Kidney (tissue), 14 donors: ENCODE measurements around the gene CDYL. TPM values are rescaled to one million over a fixed set of nuclear protein-coding genes. Genes with fewer than 3 reads are reported as not detected.

Source experiments
- DNase-seq, 5 donors: peaks; one replicate each; pipeline ENCODE4 v3.0.0-alpha.2; 2013 to 2020
- FAIRE-seq: peaks from 2 replicates; lab custom pipeline; 2012; peaks lifted over from hg19 to GRCh38; lab: Jason Lieb, UNC
- H3K27ac ChIP-seq, 2 donors: one replicate each; pipeline ENCODE4 v1.7.0; 2013; ENCODE audit warnings: low read depth in 2 of 2, low read length in 2 of 2, inconsistent platforms in 1 of 2
- H3K27me3 ChIP-seq: one replicate; pipeline ENCODE4 v1.7.1; 2013; ENCODE audit warnings: low read length, inconsistent platforms; ENCODE audit not compliant: control insufficient read depth, insufficient read depth
- H3K36me3 ChIP-seq, 3 donors: one replicate each; pipeline versions ENCODE4 v1.7.0 to v1.7.1; 2013; ENCODE audit warnings: low read length in 3 of 3, control low read depth in 1 of 3, inconsistent platforms in 1 of 3; ENCODE audit not compliant: insufficient read depth in 3 of 3, control insufficient read depth in 2 of 3
- H3K4me1 ChIP-seq, 3 donors: one replicate each; pipeline versions ENCODE4 v1.7.0 to v1.7.1; 2013; ENCODE audit warnings: low read length in 3 of 3, inconsistent platforms in 1 of 3, low read depth in 1 of 3; ENCODE audit not compliant: control insufficient read depth in 2 of 3, insufficient read depth in 2 of 3
- H3K4me3 ChIP-seq, 3 donors: one replicate each; pipeline versions ENCODE4 v1.7.0 to v1.8.1; 2013; ENCODE audit warnings: low read length in 3 of 3, control low read depth in 1 of 3, inconsistent platforms in 1 of 3
- H3K9ac ChIP-seq, 3 donors: one replicate each; pipeline versions ENCODE4 v1.7.0 to v1.7.1; 2013; ENCODE audit warnings: low read length in 3 of 3, control low read depth in 1 of 3, inconsistent platforms in 1 of 3
- H3K9me3 ChIP-seq, 3 donors: one replicate each; pipeline versions ENCODE4 v1.7.0 to v1.7.1; 2013; ENCODE audit warnings: low read length in 3 of 3, control low read depth in 1 of 3, inconsistent platforms in 1 of 3; ENCODE audit not compliant: control insufficient read depth in 2 of 3, insufficient read depth in 1 of 3
- CTCF ChIP-seq: IDR thresholded peaks from 3 replicates; pipeline ENCODE4 v1.5.1; 2012; ENCODE audit warnings: mild to moderate bottlenecking, moderate library complexity, borderline replicate concordance; ENCODE audit not compliant: insufficient read depth; ENCODE audit errors: extremely low read depth
- intact Hi-C: fragments of 100-400 bp; cut with DNase I; formaldehyde crosslinking; loops from one replicate; pipeline ENCODE4 v1.11.1; 2022
- polyA plus RNA-seq: library from polyadenylated mRNA; stranded (reverse); fragments of 350-450 nt; fragmentation: Illumina TruSeq; extraction: RNeasy Lipid Tissue Mini Kit (QIAGEN cat#74804); gene quantifications from one replicate; pipeline ENCODE4 v1.2.3, GENCODE V29; 2014; ENCODE audit warnings: low read depth, low replicate concordance; ENCODE audit not compliant: insufficient read depth
- total RNA-seq: library from RNA; stranded (reverse); fragmentation: NEBNext Ultra II Directional; extraction: Animal tissue kit (Norgen Biotek cat#: 25700); gene quantifications from one replicate; pipeline ENCODE4 v1.2.1, GENCODE V29; 2021
- donor health status: control.
- donor health status: control.
- donor health status: control.
- donor health status: control.
- donor health status: control.
- donor health status: DM: yes; HTN: yes; CAD: no.
- donor health status: Normal renal cell carcinoma (clear cell type).

The CDYL gene
- total and polyA plus RNA-seq, 2 donors from 2014 or later: 7.4 to 46.8 TPM

GRCh38 chr6:4962905-4963304 is 186.7 kb downstream of the CDYL start:
- intact Hi-C loops: no loop called here
- FAIRE-seq (no peak), DNase-seq (no peak)

DNA sequence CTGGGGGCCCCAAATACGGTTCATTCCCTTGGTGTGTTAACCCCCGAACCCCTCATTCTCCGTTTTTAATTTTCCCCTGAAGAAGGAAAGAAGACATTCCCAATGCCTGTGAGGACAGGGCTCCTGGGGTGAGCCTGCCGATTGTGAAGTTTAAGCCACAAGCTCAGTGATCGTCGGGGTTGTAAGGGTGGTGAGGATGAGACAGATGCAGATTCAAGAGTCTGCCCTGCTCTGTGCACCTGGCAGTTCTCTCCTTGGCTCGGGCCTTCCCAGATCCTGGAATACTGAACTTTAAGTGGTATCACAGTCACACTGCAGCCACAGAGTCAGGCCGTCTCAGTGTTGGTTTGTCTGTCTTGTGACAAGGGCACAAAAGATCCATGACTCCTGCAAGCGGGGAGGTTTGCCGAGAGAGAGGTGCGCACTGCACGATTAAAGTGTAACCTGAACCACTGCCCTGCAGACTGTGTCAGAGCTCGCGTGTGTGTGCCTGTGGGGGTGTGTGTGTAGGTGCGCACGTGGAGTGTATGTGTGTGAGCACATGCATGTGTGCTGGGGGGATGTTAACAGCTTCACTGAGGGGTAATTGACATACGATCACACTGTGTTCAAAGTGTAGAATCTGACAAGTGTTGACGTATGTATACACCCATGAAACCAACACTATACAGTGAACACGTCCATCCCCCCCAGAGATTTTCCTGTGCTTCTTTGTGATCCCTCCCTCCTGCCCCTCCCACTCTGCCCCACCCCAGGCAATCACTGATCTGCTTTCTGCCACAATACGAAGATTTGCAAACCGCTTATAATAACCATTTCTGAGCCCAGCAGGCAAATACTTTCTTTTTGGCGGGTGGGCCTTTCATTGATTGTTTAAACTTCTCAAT is 188.7 kb downstream of the CDYL start:
- FAIRE-seq (no peak), DNase-seq (peak in 4 of 5 donors; percentile 50 to 57 (median 56))
- intact Hi-C loops: no loop called here
- H3K4me1 ChIP-seq: no peaks in the 10 kb centered on the region
- no peak overlapping the region for H3K9ac ChIP-seq
- no peaks in the 10 kb centered on the region for H3K36me3 ChIP-seq
- no peaks in the 10 kb centered on the region for H3K9me3 ChIP-seq
- no peak overlapping the region for H3K27ac ChIP-seq
- H3K4me3 ChIP-seq: no peak overlapping the region
- no peaks in the 10 kb centered on the region for H3K27me3 ChIP-seq
- TF ChIP-seq CTCF: no peak

More at GRCh38 chr6:4962905-4963304, 186.7 kb downstream of the CDYL start:
- no peak for TF ChIP-seq CTCF
- H3K4me1 ChIP-seq: no peaks in the 10 kb centered on the region
- H3K4me3 ChIP-seq: no peak overlapping the region
- H3K9ac ChIP-seq: no peak overlapping the region
- no peaks in the 10 kb centered on the region for H3K9me3 ChIP-seq
- no peaks in the 10 kb centered on the region for H3K36me3 ChIP-seq
- H3K27me3 ChIP-seq: no peaks in the 10 kb centered on the region
- no peak overlapping the region for H3K27ac ChIP-seq

DNA sequence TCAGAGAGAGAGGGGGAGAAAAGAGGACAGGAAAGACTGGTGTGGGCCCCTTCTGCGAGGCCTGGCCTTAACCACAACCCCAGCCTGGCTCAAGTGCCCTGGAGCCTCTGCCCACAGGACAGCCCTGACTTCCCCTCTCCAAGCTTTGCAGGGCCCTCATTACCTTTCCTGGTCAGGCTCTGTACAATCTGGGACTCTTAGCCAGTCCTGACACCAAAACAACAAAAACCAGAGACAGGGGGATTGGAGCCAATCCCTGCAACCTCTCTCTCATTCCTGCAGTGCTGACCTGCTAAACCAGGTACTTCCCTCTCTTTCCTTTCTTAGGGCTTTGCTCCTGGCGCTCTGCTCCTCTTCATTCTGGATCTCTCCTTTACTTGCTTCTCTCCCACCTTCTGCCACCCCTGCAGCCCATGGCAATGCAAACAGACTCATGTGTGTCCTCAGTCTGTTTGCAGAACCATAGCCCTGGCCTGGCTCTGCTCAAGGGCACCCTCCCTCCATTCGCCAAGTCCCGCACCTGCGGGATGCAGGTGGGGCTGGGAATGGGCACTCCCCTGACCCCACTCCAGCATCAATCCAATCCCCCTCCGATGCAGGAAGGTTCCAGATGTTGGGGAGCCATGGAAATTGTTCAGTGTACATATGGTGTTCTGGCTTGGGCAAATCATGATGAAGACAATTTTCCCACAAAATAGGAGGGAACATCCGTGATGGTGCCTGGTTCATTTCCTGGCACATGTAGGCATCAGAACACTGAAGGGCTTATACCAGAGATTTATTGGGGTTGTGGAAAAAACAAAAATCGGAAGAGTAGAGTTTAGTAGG is 189.6 kb downstream of the CDYL start:
- Histone ChIP-seq H3K36me3 (no peaks in the 10 kb centered on the region), H3K9ac (no peak overlapping the region), H3K27ac (no peak overlapping the region), H3K9me3 (no peaks in the 10 kb centered on the region), H3K27me3 (no peaks in the 10 kb centered on the region), H3K4me1 (no peaks in the 10 kb centered on the region), H3K4me3 (no peak overlapping the region)
- TF ChIP-seq CTCF: no peak
- DNase-seq (no peak), FAIRE-seq (no peak)
- intact Hi-C loops: no loop called here
